Activated CD8-positive, alpha-beta T cell treated with anti-CD3 and anti-CD28 coated beads for 36 hours (primary cell): ENCODE results near the gene UBAC2. TPM values are rescaled to one million over a fixed set of nuclear protein-coding genes. Genes with fewer than 3 reads are reported as not detected.
A peak's percentile ranks its signal among the peaks of the same experiment; 100 is the strongest.

Source experiments
- ATAC-seq: fragments of 200-7000 bp; cut with Tn5 transposase; one replicate; pipeline ENCODE4 v1.10.0; 2021; ENCODE audit warnings: mild to moderate bottlenecking, moderate library complexity
- CTCF ChIA-PET: fragments of 350-600 bp; sonication (Branson Sonifier 250); formaldehyde crosslinking; loops from one replicate; lab custom pipeline; 2021; ENCODE audit warnings: antibody characterized with exemption; lab: Charles Lee
- POLR2A ChIA-PET: fragments of 350-600 bp; sonication (Branson Sonifier 250); formaldehyde crosslinking; loops from one replicate; lab custom pipeline; 2021; ENCODE audit warnings: antibody characterized with exemption; lab: Charles Lee
- DNase-seq: peaks from one replicate; pipeline ENCODE4 v3.0.0-alpha.2; 2020
- H3K27ac Mint-ChIP-seq: one replicate; pipeline ENCODE4 v1.8.0; 2021; ENCODE audit warnings: mild to moderate bottlenecking, mixed read lengths
- H3K27me3 Mint-ChIP-seq: one replicate; pipeline ENCODE4 v1.8.0; 2021; ENCODE audit warnings: mixed read lengths
- H3K36me3 Mint-ChIP-seq: one replicate; pipeline ENCODE4 v1.8.0; 2021; ENCODE audit warnings: low read depth, mixed read lengths
- H3K4me1 Mint-ChIP-seq: one replicate; pipeline ENCODE4 v1.8.0; 2021; ENCODE audit warnings: low read depth, mixed read lengths
- H3K4me3 Mint-ChIP-seq: one replicate; pipeline ENCODE4 v1.8.0; 2021; ENCODE audit warnings: mild to moderate bottlenecking, moderate library complexity, mixed read lengths
- H3K9me3 Mint-ChIP-seq: one replicate; pipeline ENCODE4 v1.8.0; 2021; ENCODE audit warnings: mixed read lengths
- CTCF ChIP-seq: fragments of 200-600 bp; IDR thresholded peaks from one replicate; pipeline ENCODE4 v1.8.0; 2022; ENCODE audit warnings: antibody characterized with exemption, mild to moderate bottlenecking
- intact Hi-C: fragments of 100-400 bp; cut with micrococcal nuclease; formaldehyde crosslinking; loops from one replicate; pipeline ENCODE4 v1.10.0; 2022
- total RNA-seq, 2 experiments: library from RNA; stranded (reverse); gene quantifications; one replicate each; pipeline ENCODE4 v1.2.3, GENCODE V29; 2021

The UBAC2 gene
- total RNA-seq, 2 experiments from 2014 or later, result 63.7 to 68.4 TPM

DNA sequence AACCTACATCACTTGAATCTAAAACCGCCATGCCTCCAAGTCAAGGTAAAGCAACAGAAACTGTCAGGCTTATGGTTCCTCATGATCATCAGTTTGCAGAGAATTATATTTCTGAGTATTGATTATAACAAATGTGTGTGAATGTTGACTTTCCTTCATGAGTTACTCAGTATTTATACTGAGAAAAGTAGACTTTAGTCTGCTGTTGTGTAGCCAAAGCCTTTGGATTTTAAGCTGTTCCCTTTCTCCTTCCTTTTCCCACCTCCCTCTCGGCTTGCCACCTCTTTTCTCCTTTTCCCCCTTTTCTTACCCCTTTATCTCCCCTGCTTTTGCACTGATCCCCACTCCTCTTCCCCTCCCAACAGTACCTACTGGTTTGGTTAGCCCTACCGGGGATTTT, 78.2 kb downstream of the UBAC2 start:
- ChIA-PET CTCF (interaction anchor here (1.0 to 3.5 kb wide), 6 partner anchors 10 to 227 kb away, joined by 3 to 20 read pairs (median 6); no protein-coding TSS in a partner anchor), POLR2A (interaction anchor here (1.1 to 1.4 kb wide), 3 partner anchors 9 to 18 kb away, joined by 3 to 4 read pairs (median 3); no protein-coding TSS in a partner anchor)
- H3K36me3 Mint-ChIP-seq, result peaks cover 54% of the 10 kb centered on the region
- no peak for DNase-seq
- no peak for TF ChIP-seq CTCF
- no peak overlapping the region for H3K4me3 Mint-ChIP-seq
- intact Hi-C loops, result loop anchor here (5.0 kb wide), 1 partner anchor 33 kb away; no protein-coding TSS in a partner anchor
- H3K27me3 Mint-ChIP-seq, result no peaks in the 10 kb centered on the region
- H3K9me3 Mint-ChIP-seq, result no peaks in the 10 kb centered on the region
- peaks cover 89% of the 10 kb centered on the region for H3K4me1 Mint-ChIP-seq
- no peak for ATAC-seq
- H3K27ac Mint-ChIP-seq, result no peak overlapping the region

DNA sequence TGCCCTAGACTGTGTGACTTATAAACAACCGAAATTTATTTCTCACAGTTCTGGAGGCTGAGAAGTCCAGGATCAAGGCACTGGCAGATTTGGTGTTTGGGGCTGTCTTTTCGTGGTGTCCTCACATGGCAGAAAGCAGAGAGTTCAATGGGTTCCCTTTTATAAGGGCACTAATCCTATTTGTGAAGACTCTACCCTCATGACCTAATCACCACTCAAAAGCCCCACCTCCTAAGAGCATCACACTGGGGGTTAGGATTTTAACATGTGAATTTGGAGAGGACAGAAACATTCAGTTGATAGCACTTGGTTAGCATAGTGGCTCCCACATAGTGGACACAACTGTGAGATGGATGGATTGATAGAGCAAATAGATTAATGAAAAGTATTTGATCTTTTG, 79.0 kb downstream of the UBAC2 start:
- intact Hi-C loops, result loop anchor here (5.0 to 10.0 kb wide), 2 partner anchors 33 to 225 kb away; partner anchors contain the start of gene TM9SF2
- Mint-ChIP-seq H3K9me3 (no peaks in the 10 kb centered on the region), H3K27ac (no peak overlapping the region), H3K4me1 (peaks cover 89% of the 10 kb centered on the region), H3K27me3 (no peaks in the 10 kb centered on the region), H3K36me3 (peaks cover 47% of the 10 kb centered on the region), H3K4me3 (no peak overlapping the region)
- ChIA-PET POLR2A (no interaction called here), CTCF (interaction anchor here (1.0 to 3.6 kb wide), 5 partner anchors 10 to 227 kb away, joined by 3 to 20 read pairs (median 8); no protein-coding TSS in a partner anchor)
- TF ChIP-seq CTCF, result no peak
- DNase-seq (no peak), ATAC-seq (no peak)

DNA sequence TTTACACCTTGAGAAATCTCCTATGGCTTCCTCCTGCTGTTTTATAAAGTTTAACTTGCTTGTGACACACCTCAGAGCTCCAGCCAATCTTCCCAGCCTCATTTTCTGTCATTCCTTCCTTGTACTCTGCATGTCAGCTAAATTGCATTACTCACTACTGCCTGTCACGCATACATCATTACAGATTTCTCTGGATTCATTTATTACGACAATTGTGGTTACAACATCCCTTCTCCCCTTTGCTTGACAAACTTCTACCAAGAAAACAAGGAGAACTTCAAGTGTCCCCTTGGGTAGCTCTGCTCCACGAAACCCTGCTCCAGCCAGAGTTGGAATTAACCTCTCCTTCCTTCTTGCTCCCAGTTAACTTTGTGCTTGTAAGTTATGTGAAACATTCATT, 79.5 kb downstream of the UBAC2 start:
- intact Hi-C loops, result loop anchor here (10.0 kb wide), 1 partner anchor 225 kb away; the partner anchor contains the start of gene TM9SF2
- Mint-ChIP-seq H3K4me3 (no peak overlapping the region), H3K36me3 (peaks cover 42% of the 10 kb centered on the region), H3K27me3 (no peaks in the 10 kb centered on the region), H3K27ac (peak overlapping the region; percentile 0), H3K9me3 (no peaks in the 10 kb centered on the region), H3K4me1 (peaks cover 89% of the 10 kb centered on the region)
- CTCF ChIA-PET, result interaction anchor here (1.0 to 3.6 kb wide), 5 partner anchors 11 to 226 kb away, joined by 3 to 20 read pairs (median 8); no protein-coding TSS in a partner anchor
- no peak for TF ChIP-seq CTCF
- ATAC-seq (no peak), DNase-seq (no peak)
- POLR2A ChIA-PET, result no interaction called here

GRCh38 chr13:99281811-99282263, 81.2 kb downstream of the UBAC2 start:
- H3K27ac Mint-ChIP-seq, result peak overlapping the region; percentile 28
- peaks cover 35% of the 10 kb centered on the region for H3K36me3 Mint-ChIP-seq
- no peaks in the 10 kb centered on the region for H3K9me3 Mint-ChIP-seq
- H3K4me3 Mint-ChIP-seq, result no peak overlapping the region
- DNase-seq (peak; percentile 73), ATAC-seq (peak; percentile 75)
- H3K27me3 Mint-ChIP-seq, result no peaks in the 10 kb centered on the region
- intact Hi-C loops, result loop anchor here (10.0 kb wide), 1 partner anchor 223 kb away; the partner anchor contains the start of gene TM9SF2
- CTCF ChIA-PET, result interaction anchor here (1.1 to 5.4 kb wide), 6 partner anchors 11 to 155 kb away, joined by 3 to 39 read pairs (median 8); no protein-coding TSS in a partner anchor
- H3K4me1 Mint-ChIP-seq, result peaks cover 87% of the 10 kb centered on the region
- POLR2A ChIA-PET, result interaction anchor here (0.7 to 1.1 kb wide), 2 partner anchors 15 to 41 kb away, joined by 3 read pairs; no protein-coding TSS in a partner anchor
- TF ChIP-seq CTCF, result no peak
